HG02970 (cell line): Measurements from ENCODE around the gene GLDC.
"Not testable (repeated sequence)": the region's sequence is repeated elsewhere in the genome, so short reads cannot be mapped to it uniquely, and the experiment has no call there.

Experiments used
- ATAC-seq: cut with Tn5 transposase; IDR thresholded peaks from one replicate; pipeline ENCODE4 v1.9.1; 2021; ENCODE audit warnings: mild to moderate bottlenecking, moderate library complexity, moderate number of reproducible peaks; ENCODE audit not compliant: unreplicated experiment, low FRiP score

The GLDC gene

DNA sequence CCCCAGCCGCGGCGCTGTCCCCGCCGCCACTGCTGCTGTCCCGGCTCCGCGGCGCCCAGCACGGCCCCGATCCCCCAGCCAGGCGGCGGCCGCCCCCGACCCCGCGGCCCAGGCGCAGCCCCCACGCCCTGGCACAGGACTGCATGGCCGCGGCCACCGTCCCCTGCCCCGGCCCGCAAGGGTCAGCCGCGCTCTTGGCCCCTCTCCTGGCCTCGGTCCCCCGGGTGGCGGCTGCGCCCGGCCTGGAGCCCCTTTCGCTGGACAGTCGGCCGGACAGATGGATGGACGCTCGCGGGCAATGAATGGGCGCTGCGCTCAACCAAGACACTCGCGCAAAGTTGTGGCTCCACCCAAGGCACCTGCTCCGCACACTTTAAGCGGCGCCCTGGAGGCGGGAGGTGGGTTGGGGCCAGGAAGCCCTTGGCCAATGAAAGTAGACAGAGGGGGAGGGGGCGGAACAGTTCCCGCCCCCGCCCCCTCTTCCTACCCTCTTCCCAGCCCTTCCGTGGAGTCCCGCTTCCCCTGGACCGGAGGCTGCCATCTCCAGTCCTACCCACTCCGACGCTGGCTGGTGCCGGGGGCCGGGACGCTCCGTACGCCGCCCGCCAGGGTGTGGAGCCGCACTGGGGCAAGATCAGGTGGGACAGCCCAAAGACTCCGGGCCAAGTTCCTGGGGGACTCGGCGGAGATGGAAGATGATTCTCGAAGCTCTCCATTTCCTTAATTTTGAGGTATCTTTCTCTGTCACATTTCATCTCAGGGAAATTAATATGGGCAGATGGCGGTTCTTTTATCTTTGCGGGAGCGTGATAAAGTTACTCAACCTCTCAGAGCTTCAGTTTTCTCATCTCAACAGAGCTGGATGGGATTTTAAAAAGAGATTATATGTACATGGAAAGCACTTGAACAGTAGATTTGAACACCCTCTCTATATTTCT lies at the start of gene GLDC:
GLDC (minus strand) TSS at position 375 of the 938 bp plus-strand sequence; CDS start at position 145, 230 bp downstream.
- peak; percentile 81 for ATAC-seq

DNA sequence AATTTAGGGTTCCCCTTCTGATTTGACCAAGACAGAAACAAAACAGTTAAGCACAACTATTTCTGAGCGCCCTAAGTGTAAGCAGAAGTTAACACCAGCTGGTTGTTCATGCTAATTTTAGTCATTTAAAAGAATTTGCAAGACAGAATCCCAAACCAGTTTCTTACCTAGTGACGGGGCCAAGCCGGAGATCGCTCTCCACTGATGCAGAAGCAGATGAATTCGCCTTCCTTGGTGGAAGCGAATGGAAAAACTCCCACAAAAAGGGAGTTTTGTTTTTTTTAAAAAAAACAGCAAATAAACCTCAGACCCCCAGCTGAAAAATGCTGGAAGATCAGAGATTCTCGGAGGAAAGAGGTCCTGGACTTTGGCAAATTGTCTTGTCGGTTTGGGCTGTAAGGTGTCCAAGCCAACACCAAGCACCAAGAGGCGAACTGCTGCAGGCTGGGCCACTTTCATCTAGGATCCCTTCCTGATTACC lies 47.4 kb upstream of the GLDC start:
- no peak for ATAC-seq

DNA sequence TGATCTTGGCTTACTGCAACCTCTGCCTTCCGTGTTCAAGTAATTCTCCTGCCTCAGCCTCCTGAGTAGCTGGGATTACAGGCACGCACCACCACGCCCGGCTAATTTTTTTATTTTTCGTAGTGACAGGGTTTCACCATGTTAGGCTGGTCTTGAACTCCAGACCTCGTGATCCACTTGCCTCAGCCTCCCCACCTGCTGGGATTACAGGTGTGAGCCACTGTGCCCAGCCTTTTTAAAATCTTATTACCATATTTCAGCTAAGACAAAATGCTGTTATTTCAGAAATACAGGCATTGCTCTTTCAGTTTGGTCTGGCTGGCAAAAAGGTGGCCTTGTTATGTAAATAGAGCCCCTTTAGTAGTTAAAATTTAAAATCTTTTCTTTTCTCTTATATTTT lies 46.9 kb upstream of the GLDC start:
- no peak for ATAC-seq

DNA sequence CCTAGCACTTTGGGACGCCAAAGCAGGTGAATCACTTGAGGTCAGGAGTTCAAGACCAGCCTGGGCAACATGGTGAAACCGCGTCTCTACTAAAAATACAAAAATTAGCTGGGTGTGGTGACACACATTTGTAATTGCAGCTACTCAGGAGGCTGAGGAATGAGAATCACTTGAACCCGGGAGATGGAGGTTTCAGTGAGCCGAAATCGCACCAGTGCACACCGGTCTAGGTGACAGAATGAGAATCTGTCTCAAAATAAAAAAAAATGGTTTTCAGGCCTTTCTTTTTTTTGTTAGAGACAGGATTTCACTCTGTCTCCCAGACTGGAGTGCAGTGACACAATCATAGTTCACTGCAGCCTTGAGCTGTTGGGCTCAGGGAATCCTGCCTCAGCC lies 45.1 kb upstream of the GLDC start:
- ATAC-seq, result not testable (repeated sequence)

DNA sequence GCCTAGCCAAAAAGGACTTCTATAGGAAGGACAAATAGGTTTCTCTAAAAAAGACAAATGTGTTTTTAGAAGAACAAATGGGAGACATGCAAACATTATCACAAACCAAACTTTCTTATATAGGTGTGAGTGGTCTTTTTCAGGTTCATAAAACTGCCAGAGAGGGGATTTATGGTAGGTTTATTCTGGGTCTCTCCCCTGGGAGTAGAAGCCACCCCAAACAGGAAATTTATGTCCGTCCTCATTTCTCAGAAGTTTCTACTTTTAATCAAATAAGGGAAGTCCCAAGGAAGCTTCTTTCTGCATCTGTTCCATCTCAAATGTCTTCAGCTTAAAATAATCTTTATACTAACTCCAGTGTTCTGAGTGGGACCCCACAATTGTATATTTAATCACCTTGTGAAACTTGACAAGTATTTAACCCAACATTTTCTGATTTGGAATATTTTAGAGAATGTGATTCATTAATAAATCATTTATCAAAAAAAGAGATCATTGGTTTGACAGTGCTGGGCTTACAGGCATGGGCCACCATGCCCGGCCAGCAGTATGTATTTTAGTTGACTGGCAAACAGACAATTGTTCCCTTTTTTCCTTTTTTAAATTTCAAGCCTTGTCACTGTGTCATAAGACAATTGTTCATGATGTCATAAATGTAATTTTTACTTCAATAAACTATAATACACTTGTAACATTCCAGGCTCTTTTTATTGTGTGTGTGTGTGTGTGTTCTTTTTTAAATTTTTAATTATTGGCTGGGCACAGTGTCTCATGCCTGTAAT lies 44.6 kb upstream of the GLDC start:
- no peak for ATAC-seq

DNA sequence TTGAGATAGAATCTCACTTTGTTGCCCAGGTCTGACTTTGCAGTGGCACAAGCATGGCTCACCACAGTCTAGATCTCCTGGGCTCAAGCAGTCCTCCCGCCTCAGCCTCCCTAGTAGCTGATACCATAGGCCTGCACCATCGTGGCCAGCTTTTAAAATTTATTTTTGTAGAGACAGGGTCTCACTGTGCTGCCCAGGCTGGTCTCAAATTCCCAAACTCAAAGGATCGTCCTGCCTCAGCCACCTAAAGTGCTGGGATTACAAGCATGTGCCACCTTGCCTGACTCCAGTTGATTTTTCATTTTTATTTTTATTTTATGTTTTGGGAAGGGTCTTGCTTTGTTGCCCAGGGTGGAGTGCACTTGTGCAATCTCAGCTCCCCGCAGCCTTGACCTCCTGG lies 41.7 kb upstream of the GLDC start:
- no peak for ATAC-seq

DNA sequence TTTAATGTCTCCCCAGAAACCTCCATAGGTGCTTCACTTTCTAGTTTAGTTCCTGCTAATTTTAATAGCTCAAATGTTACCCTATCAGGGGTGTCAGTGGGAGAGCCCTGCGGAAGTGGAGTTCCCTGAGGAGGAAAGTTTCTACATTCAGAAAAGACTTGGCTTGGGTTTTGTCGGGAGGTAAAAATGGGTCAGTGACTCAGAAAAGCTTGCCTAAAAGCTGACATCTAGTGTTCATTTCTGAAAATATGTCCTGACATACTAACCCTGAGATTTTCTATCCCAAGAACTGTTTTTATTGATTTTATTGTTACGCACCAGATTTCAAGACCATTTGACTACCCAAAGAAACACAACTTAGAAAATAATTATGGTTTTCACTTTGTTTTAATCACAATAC lies 40.9 kb upstream of the GLDC start:
- ATAC-seq, result no peak

DNA sequence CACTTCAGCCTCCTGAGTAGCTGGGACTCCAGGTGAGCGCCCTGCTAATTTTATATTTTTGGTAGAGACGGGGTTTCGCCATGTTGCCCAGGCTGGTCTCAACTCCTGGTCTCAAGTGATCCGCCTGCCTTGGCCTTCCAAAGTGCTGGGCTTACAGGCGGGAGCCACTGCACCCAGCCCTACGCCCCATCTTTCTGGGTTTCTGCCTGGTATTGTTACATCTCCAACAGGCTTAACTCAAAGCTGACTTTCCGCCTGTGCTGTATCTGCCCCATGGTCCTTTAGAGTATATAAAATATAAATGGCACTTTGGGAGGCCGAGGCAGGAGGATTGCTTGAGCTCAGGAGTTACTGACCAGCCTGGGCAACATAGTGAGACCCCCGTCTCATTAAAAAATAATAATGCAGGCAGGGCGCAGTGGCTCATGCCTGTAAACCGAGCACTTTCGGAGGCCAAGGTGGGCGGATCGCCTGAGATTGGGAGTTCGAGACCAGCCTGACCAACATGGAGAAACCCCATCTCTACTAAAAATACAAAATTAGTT lies 36.5 kb upstream of the GLDC start:
- ATAC-seq, result no peak

DNA sequence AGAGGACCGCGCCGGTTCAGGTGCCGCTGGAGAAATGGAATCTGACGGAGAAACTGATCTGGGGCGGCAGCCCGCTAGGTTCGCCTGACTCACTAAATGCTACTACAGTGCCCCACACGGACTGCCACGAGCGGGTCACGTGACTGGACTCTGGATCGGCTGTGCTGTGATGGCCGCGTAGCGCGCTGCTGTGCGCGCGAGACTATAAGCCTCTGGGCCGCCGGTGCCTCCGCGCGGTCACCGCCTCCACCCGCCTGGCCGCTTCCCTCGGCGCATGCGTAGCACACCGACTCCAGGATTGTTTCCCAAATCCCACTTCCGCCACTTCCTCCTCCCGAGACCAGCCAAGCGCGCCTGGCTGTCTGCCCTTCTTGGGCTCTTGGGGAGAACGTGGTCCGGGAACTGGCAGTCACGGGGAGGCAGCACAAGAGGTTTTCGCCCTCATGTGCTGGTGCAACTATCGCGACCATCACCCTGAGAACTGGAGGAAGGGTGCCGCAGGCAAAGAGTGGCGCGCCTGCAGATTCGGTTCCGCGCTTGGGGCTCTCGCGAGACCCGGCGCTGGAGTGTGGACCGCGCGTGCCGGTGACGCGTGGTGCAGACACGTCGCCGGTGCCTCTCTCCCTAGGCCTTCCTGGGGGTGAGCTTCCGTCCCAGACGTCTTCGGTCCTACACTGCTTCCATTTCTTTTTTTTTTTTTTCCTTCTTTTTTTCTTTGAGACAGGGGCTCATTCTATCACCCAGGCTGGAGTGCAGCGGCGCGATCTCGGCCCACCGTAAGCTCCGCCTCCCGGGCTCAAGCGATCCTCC lies 35.8 kb upstream of the GLDC start:
- peak; percentile 65 for ATAC-seq

DNA sequence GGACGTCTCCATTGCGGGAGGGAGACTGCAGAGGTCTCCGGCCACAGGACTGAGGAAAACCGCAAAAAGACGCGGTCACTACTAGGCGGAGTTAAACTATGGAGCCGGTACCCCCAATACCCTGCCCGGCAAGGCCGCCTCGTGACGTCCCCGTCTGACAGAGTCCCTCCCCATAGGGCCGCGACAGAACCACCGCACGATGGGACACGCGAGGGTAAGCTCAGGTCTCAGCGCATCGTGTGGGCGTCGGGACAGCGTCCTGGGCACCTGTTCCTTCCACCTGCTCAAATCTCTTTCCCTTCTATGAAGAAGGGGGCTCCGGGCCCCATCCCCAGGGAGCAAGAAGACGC lies 35.2 kb upstream of the GLDC start:
- ATAC-seq, result peak; percentile 17

DNA sequence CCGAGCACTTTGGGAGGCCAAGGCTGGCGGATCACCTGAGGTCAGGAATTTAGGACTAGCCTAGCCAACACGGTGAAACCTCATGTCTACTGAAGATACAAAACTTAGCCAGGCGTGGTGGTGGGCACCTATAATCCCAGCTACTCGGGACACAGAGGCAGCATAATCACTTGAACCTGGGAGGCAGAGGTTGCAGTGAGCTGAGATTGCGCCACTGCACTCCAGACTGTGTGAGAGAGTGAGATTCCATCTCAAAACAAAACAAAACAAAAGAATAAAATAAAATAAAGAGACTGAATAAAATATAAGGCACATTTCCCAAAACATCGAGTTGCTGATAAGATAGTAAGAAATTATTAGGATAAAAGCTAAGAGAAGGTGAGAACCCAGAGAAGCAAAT lies 32.3 kb upstream of the GLDC start:
- ATAC-seq, result no peak

DNA sequence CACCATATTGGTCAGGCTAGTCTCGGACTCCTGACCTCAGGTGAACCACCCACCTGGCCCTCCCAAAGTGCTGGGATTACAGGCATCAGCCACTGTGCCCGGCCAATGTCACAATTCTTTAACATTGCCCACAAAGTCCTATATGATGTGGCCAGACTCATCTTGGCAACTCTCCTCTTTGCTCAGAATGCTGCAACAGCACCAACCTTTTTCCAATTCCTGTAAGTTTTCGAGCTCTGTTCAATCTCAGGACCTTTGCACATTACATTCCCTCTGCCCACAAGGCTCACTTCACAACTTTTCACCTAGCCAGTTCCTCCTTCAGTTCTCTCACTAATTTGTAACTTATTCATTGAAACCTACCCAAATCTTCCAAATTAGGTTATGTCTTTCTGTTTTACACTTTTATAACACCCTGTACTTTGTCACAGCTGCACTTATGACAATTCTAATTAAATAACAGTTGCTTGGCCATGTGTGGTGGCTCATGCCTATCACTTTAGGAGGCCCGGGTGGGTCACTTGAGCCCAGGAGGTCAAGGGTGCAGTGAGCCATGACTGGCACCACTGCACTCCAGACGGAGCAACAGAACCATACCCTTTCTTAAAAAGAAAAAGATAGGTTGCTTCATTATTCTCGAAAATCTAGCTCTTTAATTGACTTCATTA lies 30.9 kb upstream of the GLDC start:
- ATAC-seq, result no peak

DNA sequence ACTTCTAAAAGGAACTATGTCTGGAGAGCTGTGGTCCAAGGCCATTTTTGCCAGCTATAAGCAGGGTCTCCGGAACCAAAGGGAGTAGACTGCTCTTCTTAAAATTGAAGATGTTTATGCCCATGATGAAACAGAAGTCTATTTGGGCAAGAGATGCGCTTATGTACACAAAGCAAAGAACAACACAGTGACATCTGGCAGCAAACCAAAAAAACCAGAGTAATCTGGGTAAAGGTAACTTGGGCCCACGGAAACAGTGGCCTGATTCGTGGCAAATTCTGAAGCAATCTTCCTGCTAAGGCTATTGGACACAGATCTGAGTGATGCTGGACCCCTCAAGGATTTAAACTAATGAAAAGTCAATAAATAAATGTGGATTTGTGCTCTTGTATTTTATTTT lies 29.7 kb upstream of the GLDC start:
- ATAC-seq, result no peak

DNA sequence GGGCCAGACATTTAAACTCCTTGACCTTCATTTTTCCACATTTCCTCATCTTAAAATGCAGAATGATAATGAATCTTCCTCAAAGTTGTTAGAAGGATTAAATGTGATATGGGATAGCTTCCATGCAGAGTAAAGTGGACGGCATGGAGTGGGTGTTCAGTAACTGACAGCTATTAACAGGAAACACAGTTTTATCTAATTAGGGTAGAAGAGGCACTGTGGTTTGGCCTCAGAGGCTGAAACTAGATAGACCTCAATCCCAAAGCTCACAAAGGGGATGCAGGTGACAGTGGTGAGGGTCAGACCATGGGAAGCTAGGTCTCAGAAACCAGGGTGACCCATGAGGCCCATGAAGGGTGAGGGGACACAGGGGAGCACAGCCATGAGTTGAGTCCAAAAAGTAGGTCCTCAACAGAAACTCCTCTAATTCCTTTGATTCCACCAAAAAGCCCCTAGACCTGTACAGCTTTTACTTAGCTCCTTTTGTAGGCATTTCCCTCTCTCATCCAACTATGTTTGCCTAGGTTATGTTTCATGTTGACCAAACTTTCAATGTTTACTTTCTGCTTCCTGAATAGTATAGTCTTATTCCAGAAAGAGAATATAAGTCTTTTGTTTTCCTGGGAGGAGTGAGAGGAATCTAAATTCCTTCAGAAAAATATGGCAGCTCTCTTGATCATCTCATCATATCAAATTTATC lies 27.9 kb upstream of the GLDC start:
- ATAC-seq, result no peak

DNA sequence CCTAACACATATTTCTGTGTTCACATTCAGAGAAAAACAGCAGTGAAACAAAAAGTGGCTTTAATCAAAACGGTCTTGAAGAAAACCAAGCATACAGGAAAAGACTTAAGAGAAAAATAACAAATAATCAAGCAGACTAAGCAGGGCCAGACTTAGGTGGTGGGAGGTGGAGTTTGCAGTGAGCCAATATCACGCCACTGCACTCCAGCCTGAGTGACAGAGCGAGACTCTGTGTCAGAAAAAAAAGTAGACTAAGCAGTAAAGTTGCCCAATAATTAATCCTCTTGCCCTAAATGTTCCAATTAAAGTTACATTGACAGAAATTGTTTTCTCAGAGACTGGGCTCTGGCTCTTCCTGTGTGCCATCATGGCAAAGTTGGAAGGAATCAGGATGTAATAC lies 26.6 kb upstream of the GLDC start:
- ATAC-seq, result no peak

DNA sequence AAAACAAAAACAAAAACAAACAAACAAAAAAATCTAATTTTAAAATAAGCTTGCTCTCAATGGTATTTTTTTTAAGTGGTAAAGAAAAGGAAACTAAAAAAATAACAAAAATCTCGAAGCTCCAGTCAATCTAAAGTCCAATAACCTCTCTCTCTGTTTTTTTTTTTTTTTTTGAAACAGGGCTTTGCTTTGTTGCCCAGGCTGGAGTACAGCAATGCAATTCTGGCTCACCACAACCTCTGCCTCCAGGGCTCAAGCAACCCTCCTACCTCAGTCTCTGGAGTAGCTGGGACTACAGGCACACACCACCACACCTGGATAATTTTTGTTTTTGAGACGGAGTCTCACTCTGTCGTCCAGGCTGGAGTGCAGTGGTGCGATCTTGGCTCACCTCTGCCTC lies 25.9 kb upstream of the GLDC start:
- ATAC-seq, result no peak

DNA sequence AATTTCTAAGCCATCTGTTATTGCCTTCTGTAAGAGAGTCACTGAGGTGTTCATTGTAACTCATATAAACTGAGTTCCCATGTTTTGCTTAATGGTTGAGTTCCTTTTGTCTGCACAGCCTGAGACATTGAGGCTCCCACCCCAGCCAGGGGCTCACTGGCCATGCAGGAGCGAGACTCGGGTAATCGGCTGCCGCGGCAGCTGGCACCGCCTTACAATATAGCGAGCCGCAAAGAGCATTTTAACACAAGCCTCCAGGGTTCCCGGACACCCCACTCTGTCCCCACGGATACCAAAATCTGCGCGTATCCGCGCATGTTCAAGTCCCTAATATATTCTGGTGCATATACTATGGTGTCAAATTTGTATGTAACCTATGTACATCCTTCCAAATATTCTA lies 24.4 kb upstream of the GLDC start:
- ATAC-seq, result no peak

DNA sequence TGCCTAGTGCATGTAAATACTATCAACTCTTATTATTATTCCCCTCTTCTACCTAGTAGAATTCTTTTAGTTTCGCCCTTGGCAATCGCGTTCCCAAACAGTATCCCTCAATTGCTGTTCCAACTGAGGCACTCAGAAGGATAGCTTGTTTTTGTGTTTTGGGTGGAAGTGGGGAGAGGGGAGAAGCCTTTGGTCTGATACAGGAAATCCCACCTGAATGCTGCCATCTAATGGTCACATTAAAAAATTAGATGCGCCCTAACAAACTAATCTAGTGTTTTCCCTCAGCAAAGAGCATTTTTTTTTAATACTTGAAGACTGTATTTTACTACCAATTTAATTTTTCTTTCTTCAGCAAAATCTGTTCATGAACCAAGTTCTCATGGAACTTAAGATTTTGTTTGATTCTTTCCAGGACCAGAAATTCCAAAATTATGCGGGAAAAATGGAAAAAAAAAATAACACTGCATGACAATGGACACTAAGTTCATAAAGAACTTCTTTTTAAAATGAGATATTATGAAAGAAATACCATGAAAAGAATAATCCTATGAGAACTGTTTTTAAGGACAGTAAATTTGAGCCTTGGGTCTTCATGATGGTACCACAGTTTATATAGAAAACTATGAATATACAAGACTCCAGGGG lies 22.2 kb upstream of the GLDC start:
- no peak for ATAC-seq

DNA sequence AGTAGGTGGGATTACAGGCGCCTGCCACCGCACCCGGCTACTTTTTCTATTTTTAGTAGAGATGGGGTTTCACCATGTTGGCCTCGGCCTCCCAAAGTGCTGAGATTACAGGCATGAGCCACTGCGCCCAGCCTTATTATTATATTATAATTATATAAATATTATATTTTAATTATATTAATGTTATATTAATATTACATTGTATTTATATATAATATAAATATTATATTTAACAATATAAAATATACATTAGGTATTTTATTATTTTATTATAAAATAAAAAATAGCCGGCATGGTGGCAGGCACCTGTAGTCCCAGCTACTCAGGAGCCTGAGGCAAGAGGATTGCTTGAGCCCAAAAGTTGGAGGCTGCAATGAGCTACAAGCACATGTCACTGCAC lies 21.6 kb upstream of the GLDC start:
- ATAC-seq, result no peak
